Adrenal gland (tissue), 5 donors: ENCODE results near the gene SIK2.

Experiments used
- CTCF ChIP-seq, 6 experiments: fragments of 450-650 bp in 4 of 6; fragments of 200-600 bp in 2 of 6; sonication (generic) in 1 of 6; IDR thresholded peaks; 1 replicate in 5 of 6; 2 replicates in 1 of 6; pipeline versions ENCODE4 v1.5.1 to v1.8.0; 2016 to 2021; ENCODE audit warnings: antibody characterized with exemption in 6 of 6, mild to moderate bottlenecking in 2 of 6, moderate library complexity in 1 of 6
- POLR2A ChIP-seq, 2 donors: fragments of 450-650 bp; IDR thresholded peaks; one replicate each; pipeline ENCODE4 v1.6.1; 2017; ENCODE audit warnings: antibody characterized with exemption in 2 of 2, mild to moderate bottlenecking in 2 of 2, moderate library complexity in 1 of 2
- donor health status: DM: no; HTN: no; CAD: no.

GRCh38 chr11:111691741-111692140 lies 89.5 kb downstream of the SIK2 start:
- TF ChIP-seq CTCF (IDR thresholded peaks at IDR 0.05) (no peak), POLR2A (IDR thresholded peaks at IDR 0.05) (no peak)
